ENCODE data around the gene SHMT2.

Gene SHMT2

GRCh38 chr12:57198329-57198728 is 31.2 kb upstream of the SHMT2 start:
- DNase-seq = no peak

DNA sequence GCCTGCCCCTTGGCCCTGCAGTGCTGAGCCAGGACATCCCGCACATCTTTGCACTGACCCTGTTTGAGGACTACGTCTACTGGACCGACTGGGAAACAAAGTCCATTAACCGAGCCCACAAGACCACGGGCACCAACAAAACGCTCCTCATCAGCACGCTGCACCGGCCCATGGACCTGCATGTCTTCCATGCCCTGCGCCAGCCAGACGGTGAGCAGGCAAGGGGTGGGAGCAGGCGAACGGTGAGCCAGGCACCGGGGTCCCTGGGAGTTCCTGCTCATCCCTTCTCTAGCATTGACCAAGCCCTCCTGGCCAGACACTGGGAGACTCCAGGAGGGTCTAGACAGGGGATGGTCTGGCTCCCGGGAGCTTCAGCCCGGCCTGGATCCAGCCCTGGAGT is 30.3 kb upstream of the SHMT2 start:
- no peak for DNase-seq

GRCh38 chr12:57200497-57200896 is 29.0 kb upstream of the SHMT2 start:
- DNase-seq = no peak

GRCh38 chr12:57201219-57201618 is 28.3 kb upstream of the SHMT2 start:
- DNase-seq = no peak

DNA sequence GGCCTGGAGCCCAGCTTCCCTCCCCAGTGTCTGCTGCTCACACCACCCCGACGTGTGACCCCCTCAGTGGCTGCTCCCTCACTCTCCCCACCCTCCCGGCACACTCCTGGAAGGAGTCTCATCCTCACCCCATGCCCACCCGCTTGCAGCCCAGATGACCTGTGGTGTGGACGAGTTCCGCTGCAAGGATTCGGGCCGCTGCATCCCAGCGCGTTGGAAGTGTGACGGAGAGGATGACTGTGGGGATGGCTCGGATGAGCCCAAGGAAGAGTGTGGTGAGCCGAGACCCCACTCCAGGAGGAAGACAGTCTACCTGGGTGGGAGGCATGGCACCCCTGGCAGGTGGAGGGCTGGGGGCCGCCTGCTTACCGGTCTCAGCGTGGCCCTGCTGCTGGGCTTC is 27.9 kb upstream of the SHMT2 start:
- no peak for DNase-seq

- no peak for DNase-seq
These were observed 27.2 kb upstream of the SHMT2 start for GRCh38 chr12:57202321-57202720.

GRCh38 chr12:57203201-57203600 is 26.3 kb upstream of the SHMT2 start:
- no peak for DNase-seq

DNA sequence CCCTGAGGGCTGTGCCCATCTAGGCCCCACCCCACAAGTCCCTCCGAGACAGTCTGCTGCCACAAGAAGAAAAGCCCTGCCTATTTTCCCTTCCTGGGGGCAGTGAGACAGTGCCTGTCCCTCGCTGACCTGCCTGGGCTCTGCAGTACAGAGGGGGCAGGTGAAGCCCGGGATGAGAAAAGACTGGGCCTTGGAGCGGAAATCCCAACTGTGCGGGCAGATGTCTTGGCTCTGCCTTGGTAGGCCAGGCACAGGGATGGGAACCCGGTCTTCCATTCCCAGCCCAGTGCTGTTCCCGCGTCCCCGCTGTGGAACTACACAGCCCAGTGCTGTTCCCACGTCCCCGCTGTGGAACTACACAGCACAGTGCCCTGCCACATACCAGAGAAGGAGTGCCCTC is 25.7 kb upstream of the SHMT2 start:
- DNase-seq = no peak

GRCh38 chr12:57204454-57204853 is 25.1 kb upstream of the SHMT2 start:
- DNase-seq = no peak

DNA sequence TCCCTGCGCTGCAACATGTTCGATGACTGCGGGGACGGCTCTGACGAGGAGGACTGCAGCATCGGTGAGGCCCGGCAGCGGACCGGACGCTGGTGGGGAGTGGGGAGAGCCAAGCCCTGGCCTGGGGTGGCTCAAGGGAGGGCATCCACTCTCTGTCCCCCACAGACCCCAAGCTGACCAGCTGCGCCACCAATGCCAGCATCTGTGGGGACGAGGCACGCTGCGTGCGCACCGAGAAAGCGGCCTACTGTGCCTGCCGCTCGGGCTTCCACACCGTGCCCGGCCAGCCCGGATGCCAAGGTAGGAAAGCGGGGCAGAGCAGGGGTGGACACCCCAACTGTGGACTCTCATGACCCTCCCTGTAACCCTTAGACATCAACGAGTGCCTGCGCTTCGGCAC is 24.3 kb upstream of the SHMT2 start:
- DNase-seq = no peak

- no peak for DNase-seq
These were observed 23.6 kb upstream of the SHMT2 start for GRCh38 chr12:57205931-57206330.

DNA sequence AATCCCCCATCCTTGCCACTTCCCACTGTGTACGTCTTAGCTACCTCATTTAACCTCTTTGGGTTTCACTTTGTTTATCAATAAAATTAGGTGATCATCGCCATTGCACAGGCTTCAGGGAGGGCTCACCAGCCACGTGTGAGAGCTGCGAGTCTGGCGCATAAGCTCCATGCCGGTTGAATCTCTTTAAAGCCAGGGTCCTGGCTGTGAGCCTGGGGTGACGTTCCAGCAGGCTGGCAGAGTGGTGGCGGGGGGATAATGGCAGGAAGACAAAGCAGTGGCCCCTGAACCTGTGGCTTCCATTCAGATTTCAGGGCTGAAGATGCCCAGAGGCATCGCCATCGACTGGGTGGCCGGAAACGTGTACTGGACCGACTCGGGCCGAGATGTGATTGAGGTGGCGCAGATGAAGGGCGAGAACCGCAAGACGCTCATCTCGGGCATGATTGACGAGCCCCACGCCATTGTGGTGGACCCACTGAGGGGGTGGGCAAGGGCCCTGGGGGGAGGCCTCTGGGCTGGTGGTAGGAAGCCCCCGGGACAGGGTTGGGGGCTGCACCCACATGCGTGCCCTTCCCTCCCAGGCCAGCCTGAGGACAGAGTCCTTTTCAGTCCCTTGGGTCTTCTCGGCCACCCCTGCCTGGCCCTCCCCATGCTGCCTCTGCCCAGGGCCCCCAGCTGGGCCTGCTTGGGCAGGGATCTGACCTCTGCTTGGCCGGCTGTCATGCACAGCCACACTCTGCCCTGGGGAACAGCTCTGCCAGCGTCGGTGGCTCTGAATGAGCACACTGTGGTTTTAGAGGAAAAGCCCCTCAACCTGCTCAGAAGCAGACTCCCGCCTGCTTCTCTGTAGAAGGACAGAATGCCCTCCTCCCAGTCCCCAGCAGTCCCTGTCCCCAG is 21.5 kb upstream of the SHMT2 start:
- no peak for DNase-seq

DNA sequence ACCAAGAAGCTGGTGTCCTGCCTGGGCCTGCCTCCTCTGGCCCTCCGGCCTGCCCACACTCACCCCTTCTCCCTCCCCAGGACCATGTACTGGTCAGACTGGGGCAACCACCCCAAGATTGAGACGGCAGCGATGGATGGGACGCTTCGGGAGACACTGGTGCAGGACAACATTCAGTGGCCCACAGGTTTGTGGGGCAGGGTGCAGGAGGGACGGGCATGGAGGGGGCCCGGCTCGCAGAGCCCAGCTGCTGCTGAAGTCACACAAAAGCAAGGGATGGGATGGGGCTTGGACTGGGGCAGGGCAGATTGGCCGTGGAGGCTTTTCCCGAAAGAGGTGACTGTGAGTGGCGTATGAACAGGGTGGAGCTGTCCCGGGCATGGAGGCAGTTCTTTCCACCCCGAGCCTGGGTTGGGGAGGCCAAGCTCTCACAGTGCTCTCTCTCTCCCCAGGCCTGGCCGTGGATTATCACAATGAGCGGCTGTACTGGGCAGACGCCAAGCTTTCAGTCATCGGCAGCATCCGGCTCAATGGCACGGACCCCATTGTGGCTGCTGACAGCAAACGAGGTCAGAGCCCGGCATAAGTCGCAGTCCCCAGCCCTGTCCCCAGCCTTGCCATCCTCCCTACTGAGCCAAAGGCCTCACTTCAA is 20.8 kb upstream of the SHMT2 start:
- DNase-seq = no peak

- no peak for DNase-seq
These were observed 19.6 kb upstream of the SHMT2 start for GRCh38 chr12:57209916-57210315.

GRCh38 chr12:57210461-57210860 is 19.1 kb upstream of the SHMT2 start:
- DNase-seq = no peak

DNA sequence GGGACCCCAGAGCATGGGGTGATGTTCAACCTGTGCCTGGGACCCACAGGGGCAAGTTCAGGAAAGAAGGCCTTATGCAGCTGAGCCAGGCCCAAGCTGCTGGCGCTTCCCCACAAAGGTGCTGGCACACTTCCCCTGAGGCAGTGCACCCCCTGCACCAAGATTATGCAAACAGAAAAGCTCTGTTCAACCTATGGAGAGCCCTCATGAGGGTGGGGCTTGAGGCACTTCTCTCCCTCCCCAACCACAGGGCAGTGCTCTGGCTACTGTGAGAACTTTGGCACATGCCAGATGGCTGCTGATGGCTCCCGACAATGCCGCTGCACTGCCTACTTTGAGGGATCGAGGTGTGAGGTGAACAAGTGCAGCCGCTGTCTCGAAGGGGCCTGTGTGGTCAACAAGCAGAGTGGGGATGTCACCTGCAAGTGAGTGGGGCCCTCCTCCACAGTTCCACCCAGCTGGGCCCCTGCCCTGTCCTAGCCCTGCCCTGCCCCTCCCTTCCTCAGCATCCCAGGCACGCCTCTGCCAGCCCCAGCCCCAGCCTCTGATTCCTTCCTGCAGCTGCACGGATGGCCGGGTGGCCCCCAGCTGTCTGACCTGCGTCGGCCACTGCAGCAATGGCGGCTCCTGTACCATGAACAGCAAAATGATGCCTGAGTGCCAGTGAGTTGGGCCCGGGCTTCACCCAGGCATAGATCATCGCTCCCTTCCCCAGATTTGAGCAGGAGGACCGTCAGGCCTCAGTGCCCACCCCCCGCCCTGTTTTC is 18.4 kb upstream of the SHMT2 start:
- no peak for DNase-seq

- no peak for DNase-seq
These were observed 17.5 kb upstream of the SHMT2 start for GRCh38 chr12:57211791-57212700.

- DNase-seq = no peak
These were observed 16.8 kb upstream of the SHMT2 start for GRCh38 chr12:57212701-57213057.

DNA sequence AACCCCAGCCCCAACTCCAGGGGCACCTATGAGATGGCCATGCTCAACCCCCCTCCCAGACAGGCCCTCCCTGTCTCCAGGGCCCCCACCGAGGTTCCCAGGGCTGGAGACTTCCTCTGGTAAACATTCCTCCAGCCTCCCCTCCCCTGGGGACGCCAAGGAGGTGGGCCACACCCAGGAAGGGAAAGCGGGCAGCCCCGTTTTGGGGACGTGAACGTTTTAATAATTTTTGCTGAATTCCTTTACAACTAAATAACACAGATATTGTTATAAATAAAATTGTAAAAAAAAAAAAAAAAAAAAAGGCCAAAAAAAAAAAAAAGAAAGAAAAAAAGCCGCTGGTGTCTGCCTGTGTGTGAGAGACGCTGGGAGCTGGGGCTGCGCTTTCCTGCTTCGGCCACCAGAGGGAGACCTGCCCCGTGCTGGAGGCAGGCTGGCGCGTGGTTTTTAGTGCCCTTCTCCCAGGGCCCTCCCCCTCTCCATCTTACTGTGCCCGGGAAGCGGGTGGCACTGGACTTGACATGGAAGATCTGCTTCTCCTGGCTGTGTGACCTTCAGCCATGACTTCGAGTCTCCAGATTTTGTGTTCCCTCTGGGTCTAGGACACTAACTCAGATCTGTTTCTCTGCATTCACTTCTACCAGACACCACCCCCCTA is 16.3 kb upstream of the SHMT2 start:
- DNase-seq = peak; percentile 87

DNA sequence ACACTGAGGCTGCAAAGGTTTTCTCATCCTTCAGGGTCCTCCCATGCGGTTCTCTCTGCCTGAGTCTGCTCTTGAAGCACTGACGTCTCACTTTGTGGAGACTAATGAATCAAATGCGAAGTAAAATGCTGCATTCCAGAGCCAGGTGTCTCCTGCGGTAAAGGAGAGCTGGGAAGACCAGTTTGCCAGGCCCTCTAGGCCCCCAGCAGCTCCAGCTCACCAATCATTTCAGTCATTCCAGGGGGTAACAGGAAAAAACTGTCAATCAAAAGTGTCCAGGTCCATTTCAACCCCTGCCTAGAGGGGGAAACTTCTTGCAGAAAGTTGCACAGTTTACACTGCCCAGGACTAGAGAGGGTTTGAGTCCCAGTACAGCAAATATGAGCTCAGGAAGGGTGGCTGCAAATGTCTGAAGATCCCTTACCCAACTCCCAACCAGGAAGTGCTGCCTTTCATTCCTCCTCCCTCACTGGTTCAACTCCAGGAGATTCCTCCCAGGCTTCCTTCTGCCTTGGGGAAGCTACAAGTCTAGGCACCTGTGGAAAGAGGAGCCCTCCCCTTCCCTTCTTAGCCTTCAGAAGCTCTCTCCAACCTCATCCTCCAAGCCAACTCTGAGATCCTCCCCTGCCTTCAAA is 15.6 kb upstream of the SHMT2 start:
- no peak for DNase-seq

DNA sequence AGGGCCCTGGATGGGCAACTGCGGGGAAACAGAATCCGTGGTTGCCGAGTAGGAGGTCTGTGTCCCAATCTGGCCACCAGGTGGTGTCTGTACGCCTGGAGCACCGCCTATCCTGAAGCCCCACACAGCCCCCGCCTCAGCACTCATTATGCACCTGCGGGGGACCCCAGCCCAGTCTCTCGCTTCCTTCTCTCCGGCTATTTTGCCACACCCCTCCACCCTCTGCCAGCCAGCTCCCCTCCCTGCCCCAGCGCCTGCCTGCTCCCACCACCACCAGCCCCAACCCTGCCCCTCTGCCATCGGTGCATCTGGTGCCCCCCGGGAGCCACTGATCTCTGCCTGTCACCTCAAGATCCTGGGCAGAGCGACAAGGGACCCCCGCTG is 15.1 kb upstream of the SHMT2 start:
- DNase-seq = peak; percentile 76

DNA sequence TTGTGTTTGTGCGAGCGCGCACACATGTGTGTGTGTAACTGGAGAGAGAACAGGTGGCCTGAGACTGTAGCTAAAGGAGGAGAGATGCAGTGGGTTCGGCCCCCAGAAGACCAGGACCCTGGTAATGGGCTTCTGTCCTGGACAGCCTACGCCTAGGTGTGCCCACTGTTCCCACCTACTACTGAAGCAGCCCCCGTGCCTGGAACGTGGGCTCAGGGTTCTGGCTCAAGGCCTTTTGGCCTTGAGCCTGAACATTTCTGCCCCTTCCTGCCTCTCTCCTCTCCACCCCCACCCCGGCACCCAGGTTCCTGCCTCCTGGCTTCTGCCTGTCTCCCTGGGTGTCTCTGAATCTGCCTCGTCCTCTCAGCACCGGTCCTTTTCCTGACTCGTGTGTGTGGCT is 14.4 kb upstream of the SHMT2 start:
- DNase-seq = no peak

Data from CD4-positive, alpha-beta T cell treated with Interleukin-12 subunit alpha and Interleukin-12 subunit beta, for 1 hour (primary cell).